ENCODE data around the gene MYO1F. TPM values are rescaled to one million over a fixed set of nuclear protein-coding genes. Genes with fewer than 3 reads are reported as not detected.

Gene MYO1F
- polyA plus RNA-seq, 2 of the 4 experiments (the other 2 are of a cell fraction) = 0.23 to 0.37 TPM

DNA sequence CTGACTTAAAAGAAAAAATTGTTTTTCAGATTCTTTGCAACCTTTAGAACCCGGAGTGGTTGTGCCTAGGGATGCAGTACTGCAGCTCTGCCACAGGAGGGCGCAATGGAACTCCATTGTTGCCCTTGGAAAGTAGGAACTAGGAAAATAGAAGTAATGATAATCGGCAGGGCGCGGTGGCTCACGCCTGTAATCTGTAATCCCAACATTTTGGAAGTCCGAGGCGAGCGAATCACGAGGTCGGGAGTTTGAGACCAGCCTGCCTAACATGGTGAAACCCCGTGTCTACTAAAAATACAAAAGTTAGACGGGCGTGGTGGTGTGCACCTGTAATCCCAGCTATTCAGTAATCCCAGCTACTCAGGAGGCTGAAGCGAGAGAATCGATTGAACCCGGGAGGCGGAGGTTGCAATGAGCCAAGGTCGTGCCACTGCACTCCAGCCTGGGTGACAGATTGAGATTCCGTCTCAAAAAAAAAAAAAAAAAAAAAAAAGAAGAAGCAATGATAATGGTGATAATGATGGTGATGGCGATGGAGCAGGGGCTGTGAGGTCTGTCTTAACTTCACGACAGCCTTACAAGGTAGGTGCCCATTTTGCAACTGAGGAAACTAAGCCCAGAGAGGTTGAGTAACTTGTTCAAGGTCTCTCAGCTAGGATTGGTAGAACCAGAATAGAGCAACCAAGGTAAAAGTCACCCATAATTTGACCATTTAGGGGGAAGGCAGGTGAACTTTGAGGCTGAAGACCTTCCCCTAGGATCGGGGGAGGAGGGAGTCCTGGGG lies 38.8 kb upstream of the MYO1F start (continued):
- peak; percentile 51 for TF ChIP-seq MAX (IDR thresholded peaks at IDR 0.05)
- no peak for TF ChIP-seq EHMT2 (IDR thresholded peaks at IDR 0.05; ENCODE audit: low read depth)
- no peak for TF ChIP-seq ZC3H11A (IDR thresholded peaks at IDR 0.05)
- TF ChIP-seq ESRRA (IDR thresholded peaks at IDR 0.05; ENCODE audit: borderline replicate concordance, low read length) = no peak
- no peak for TF ChIP-seq TFCP2L1 (CRISPR knock-in tag; IDR thresholded peaks at IDR 0.05)
- TF ChIP-seq NR3C1 (IDR thresholded peaks at IDR 0.05) = no peak
- TF ChIP-seq RAD21 (conservative IDR thresholded peaks at IDR 0.05 in 1 of 2, IDR thresholded peaks at IDR 0.05 in 1 of 2) = peak; percentile 69 to 76
- TF ChIP-seq SMC3 (IDR thresholded peaks at IDR 0.05) = peak; percentile 79
- TF ChIP-seq NPAS2 (CRISPR knock-in tag; IDR thresholded peaks at IDR 0.05; ENCODE audit: borderline replicate concordance) = no peak
- no peak for TF ChIP-seq CHD2 (IDR thresholded peaks at IDR 0.05; ENCODE audit: low read length, partially characterized antibody)
- no peak for TF ChIP-seq HOXB5 (CRISPR knock-in tag; IDR thresholded peaks at IDR 0.05)

- POLR2A ChIA-PET = no interaction called here
- Histone ChIP-seq H3K4me2 (peak overlapping the region; percentile 13; the same call in 1 of the 3 replicates), H3K4me1 (peaks cover 57% of the 10 kb centered on the region), H3K9me3 (no peaks in the 10 kb centered on the region), H3K4me3 (no peak overlapping the region), H3K27ac (peak overlapping the region; percentile 78 to 99)
- ATAC-seq (no peak), DNase-seq (ENCODE audit: low read depth in 1 of 2, low spot score in 1 of 2) (no peak), FAIRE-seq (no peak)
- TF ChIP-seq JUNB (IDR thresholded peaks at IDR 0.05) = no peak
- no peak for TF ChIP-seq USF2 (IDR thresholded peaks at IDR 0.05)
- no peak for TF ChIP-seq KDM5A (IDR thresholded peaks at IDR 0.05)
- no peak for TF ChIP-seq RNF2 (IDR thresholded peaks at IDR 0.05; ENCODE audit: borderline replicate concordance, low read depth)
- no peak for TF ChIP-seq BHLHE40 (IDR thresholded peaks at IDR 0.05; ENCODE audit: low read depth, low read length)
- no peak for TF ChIP-seq ZSCAN20 (CRISPR knock-in tag; IDR thresholded peaks at IDR 0.05)
- no peak for TF ChIP-seq MYC (IDR thresholded peaks at IDR 0.05; ENCODE audit: borderline replicate concordance, low read length)
- TF ChIP-seq, protein P1, sequence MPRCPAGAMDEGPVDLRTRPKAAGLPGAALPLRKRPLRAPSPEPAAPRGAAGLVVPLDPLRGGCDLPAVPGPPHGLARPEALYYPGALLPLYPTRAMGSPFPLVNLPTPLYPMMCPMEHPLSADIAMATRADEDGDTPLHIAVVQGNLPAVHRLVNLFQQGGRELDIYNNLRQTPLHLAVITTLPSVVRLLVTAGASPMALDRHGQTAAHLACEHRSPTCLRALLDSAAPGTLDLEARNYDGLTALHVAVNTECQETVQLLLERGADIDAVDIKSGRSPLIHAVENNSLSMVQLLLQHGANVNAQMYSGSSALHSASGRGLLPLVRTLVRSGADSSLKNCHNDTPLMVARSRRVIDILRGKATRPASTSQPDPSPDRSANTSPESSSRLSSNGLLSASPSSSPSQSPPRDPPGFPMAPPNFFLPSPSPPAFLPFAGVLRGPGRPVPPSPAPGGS (IDR thresholded peaks at IDR 0.05) = no peak
- TF ChIP-seq HOXB5 (CRISPR knock-in tag; IDR thresholded peaks at IDR 0.05) = no peak
- no peak for TF ChIP-seq KDM1A (IDR thresholded peaks at IDR 0.05; ENCODE audit: low read depth)
- 41% methylated on average over 6 of the region's 6 CpGs for WGBS (ENCODE audit: missing lambda C conversion rate)
- CTCF ChIA-PET = interaction anchor here (0.7 to 6.3 kb wide), 15 partner anchors 8 to 111 kb away, joined by 3 to 46 read pairs (median 6); partner anchors contain the start of gene NFILZ
These were observed 37.8 kb upstream of the MYO1F start for GRCh38 chr19:8615024-8615423.

- TF ChIP-seq MAZ (IDR thresholded peaks at IDR 0.05; ENCODE audit: borderline replicate concordance, low read depth, low read length) (no peak), RFX5 (IDR thresholded peaks at IDR 0.05) (no peak), E2F6 (IDR thresholded peaks at IDR 0.05; ENCODE audit: borderline replicate concordance, low read depth) (no peak)
- peaks cover 57% of the 10 kb centered on the region for H3K4me1 ChIP-seq
- ATAC-seq = no peak
- WGBS (ENCODE audit: missing lambda C conversion rate) = 85% methylated on average over 2 of the region's 2 CpGs
- no peak for FAIRE-seq
- H3K4me2 ChIP-seq = no peak overlapping the region
- no peak for DNase-seq (ENCODE audit: low read depth in 1 of 2, low spot score in 1 of 2)
- POLR2A ChIA-PET = no interaction called here
- H3K9me3 ChIP-seq = no peaks in the 10 kb centered on the region
- H3K27ac ChIP-seq = peak overlapping the region; percentile 78 to 99
- no peak overlapping the region for H3K4me3 ChIP-seq
- CTCF ChIA-PET = interaction anchor here (0.6 to 6.3 kb wide), 8 partner anchors 16 to 79 kb away, joined by 4 to 46 read pairs (median 8); partner anchors contain the start of gene NFILZ
These were observed 37.2 kb upstream of the MYO1F start for GRCh38 chr19:8614455-8614854.

Data from A549 (cell line).